ENCODE measurements around the gene ORC6.

ORC6 gene

GRCh38 chr16:46702030-46702429 is 12.6 kb downstream of the ORC6 start:
- DNase-seq, result no peak

- DNase-seq, result no peak
These were observed 17.2 kb downstream of the ORC6 start for GRCh38 chr16:46706642-46707041.

GRCh38 chr16:46709469-46710005 is 20.1 kb downstream of the ORC6 start:
- DNase-seq, result no peak

- DNase-seq, result no peak
These were observed 21.9 kb downstream of the ORC6 start for GRCh38 chr16:46711106-46712058.

GRCh38 chr16:46712911-46713310 is 23.5 kb downstream of the ORC6 start:
- DNase-seq, result no peak

GRCh38 chr16:46713634-46714033 is 24.2 kb downstream of the ORC6 start:
- DNase-seq, result no peak

- DNase-seq, result no peak
These were observed 25.5 kb downstream of the ORC6 start for GRCh38 chr16:46714797-46715591.

- DNase-seq, result no peak
These were observed 26.4 kb downstream of the ORC6 start for GRCh38 chr16:46715769-46716305.

- DNase-seq, result no peak
These were observed 28.2 kb downstream of the ORC6 start for GRCh38 chr16:46717692-46718091.

GRCh38 chr16:46718214-46718613 is 28.8 kb downstream of the ORC6 start:
- DNase-seq, result no peak

- DNase-seq, result no peak
These were observed 30.1 kb downstream of the ORC6 start for GRCh38 chr16:46719528-46719927.

GRCh38 chr16:46720619-46721018 is 31.2 kb downstream of the ORC6 start:
- no peak for DNase-seq

GRCh38 chr16:46721885-46722284 is 32.4 kb downstream of the ORC6 start:
- DNase-seq, result no peak

- DNase-seq, result no peak
These were observed 37.7 kb downstream of the ORC6 start for GRCh38 chr16:46727184-46727583.

- no peak for DNase-seq
These were observed 38.2 kb downstream of the ORC6 start for GRCh38 chr16:46727630-46728029.

GRCh38 chr16:46728806-46729205 is 39.3 kb downstream of the ORC6 start:
- DNase-seq, result no peak

- DNase-seq, result no peak
These were observed 40.0 kb downstream of the ORC6 start for GRCh38 chr16:46729326-46729995.

GRCh38 chr16:46730126-46730525 is 40.7 kb downstream of the ORC6 start:
- no peak for DNase-seq

GRCh38 chr16:46730801-46731690 is 41.6 kb downstream of the ORC6 start:
- DNase-seq, result no peak

- DNase-seq, result no peak
These were observed 42.5 kb downstream of the ORC6 start for GRCh38 chr16:46731691-46732555.

GRCh38 chr16:46732561-46732960 is 43.1 kb downstream of the ORC6 start:
- DNase-seq, result no peak
